D721Med (cell line): ENCODE data around the gene IL17D.

Source experiments
- DNase-seq: peaks from one replicate; pipeline ENCODE4 v3.0.0; 2011; ENCODE audit warnings: low spot score; ENCODE audit not compliant: insufficient read length
- FAIRE-seq: peaks from 2 replicates; lab custom pipeline; 2011; peaks lifted over from hg19 to GRCh38; lab: Jason Lieb, UNC
- CTCF ChIP-seq: IDR thresholded peaks from 2 replicates; pipeline ENCODE4 v1.5.1; 2012; ENCODE audit warnings: mild to moderate bottlenecking, control low read depth; ENCODE audit not compliant: insufficient read depth; ENCODE audit errors: missing control alignments

Gene IL17D

GRCh38 chr13:20717581-20718542 is 14.4 kb downstream of the IL17D start:
- FAIRE-seq (no peak), DNase-seq (no peak)
- TF ChIP-seq CTCF = no peak

GRCh38 chr13:20718958-20719566 is 15.6 kb downstream of the IL17D start:
- TF ChIP-seq CTCF = no peak
- FAIRE-seq = no peak
- DNase-seq = no peak

DNA sequence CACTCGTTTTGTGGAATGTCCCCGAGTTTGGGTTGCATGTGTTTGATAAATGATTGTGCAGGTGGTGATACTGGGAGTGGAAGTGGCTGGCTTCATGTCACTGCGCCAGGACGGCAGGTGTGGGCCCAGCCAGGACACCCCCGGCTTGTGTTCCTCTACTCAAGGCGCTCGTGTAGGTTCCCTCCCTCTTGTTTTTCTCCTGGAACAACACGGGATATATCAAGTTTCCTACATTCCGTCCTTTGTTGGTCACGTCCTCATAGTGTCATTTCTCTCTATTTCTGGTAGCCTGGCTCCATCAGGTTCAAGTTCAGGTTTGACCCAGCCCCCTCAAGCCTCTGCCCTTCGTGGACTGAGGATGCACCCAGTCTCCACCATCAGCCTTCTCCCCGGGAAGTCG is 16.3 kb downstream of the IL17D start:
- FAIRE-seq = no peak
- no peak for DNase-seq

DNA sequence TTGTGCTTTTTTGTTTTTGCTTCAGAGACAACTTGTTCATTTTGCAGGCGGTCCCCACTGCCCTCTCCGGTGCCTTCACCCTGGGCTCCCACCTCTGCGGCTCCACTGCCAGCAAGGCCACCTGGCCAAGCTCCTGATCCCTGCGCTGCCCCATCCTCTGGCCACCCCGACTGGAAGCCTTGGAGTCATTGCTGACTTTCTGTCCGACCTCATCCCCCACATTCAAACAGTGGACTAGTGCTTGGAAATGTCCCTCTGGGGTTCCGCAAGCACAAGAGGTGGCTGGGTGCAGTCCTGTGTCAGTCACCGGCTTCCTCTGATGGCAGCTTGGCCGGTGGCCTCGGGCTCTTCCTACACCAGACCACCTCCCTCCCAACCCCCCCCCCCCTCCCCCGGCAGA is 17.0 kb downstream of the IL17D start:
- no peak for TF ChIP-seq CTCF
- DNase-seq = no peak
- FAIRE-seq = no peak

More for the DNA sequence above, 16.3 kb downstream of the IL17D start:
- TF ChIP-seq CTCF = no peak

- FAIRE-seq (no peak), DNase-seq (no peak)
- no peak for TF ChIP-seq CTCF
Observed at GRCh38 chr13:20721058-20721453, 17.6 kb downstream of the IL17D start.

DNA sequence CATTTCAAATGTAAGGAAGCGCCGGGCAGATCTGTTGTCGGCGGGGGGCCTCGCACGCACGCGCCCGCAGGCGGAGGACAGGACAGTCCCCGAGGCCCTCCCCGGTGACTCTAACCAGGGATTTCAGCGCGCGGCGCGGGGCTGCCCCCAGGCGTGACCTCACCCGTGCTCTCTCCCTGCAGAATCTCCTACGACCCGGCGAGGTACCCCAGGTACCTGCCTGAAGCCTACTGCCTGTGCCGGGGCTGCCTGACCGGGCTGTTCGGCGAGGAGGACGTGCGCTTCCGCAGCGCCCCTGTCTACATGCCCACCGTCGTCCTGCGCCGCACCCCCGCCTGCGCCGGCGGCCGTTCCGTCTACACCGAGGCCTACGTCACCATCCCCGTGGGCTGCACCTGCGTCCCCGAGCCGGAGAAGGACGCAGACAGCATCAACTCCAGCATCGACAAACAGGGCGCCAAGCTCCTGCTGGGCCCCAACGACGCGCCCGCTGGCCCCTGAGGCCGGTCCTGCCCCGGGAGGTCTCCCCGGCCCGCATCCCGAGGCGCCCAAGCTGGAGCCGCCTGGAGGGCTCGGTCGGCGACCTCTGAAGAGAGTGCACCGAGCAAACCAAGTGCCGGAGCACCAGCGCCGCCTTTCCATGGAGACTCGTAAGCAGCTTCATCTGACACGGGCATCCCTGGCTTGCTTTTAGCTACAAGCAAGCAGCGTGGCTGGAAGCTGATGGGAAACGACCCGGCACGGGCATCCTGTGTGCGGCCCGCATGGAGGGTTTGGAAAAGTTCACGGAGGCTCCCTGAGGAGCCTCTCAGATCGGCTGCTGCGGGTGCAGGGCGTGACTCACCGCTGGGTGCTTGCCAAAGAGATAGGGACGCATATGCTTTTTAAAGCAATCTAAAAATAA is 18.2 kb downstream of the IL17D start:
- no peak for DNase-seq
- no peak for TF ChIP-seq CTCF
- FAIRE-seq = no peak
